Amygdala (tissue), 56 donors: ENCODE measurements around the gene ZNF736.

Source experiments
- DNase-seq, 56 donors: peaks; one replicate each; lab custom pipeline; 2025; lab: John Stamatoyannopoulos, UW

Gene ZNF736

DNA sequence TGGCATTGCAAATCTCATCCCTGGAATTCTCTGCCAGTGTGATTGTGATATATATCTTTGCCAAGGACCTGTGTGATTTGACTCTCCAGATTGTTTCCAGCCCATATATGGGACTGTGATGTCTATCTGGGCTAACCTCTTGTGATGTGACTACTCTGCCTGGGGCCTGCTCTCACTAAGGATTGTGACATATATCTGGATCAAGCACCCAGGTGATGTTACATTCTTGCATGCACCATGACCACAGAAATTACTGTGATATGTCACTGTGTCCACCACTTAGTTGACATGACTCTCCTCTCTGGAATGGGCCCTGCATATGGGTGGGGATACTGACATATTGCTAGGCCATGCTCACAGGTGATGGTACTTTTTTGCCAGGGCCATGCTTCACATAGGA is 86.6 kb downstream of the ZNF736 start:
- no peak for DNase-seq
